ENCODE results near the gene LYPD6B.

DNA sequence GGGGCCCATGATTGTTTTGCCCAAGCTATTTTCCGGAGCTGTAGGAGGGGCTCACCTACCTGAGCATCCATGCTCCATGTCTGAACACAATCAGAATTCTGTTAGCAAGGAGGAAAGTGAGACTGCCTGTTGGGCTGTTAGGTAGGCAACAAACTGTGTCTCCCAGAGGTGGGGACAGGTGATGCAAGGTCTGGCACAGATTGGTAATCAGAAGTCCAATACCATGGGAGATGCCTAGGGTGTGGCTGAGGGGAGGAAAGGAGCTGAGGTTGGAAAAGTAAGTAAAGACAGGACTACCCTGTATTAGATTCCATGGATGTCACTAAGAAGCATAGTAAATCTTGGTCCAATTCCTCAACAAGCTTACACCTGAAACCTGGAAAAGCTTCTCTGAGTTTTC, 3.0 kb downstream of the LYPD6B start:
- TF ChIP-seq POLR2AphosphoS5 (IDR thresholded peaks at IDR 0.05) (no peak), CTCF (IDR thresholded peaks at IDR 0.05 in 8 of 11, conservative IDR thresholded peaks at IDR 0.05 in 3 of 11) (no peak), POLR2A (IDR thresholded peaks at IDR 0.05) (no peak)

Data from spleen (tissue), 7 donors.